Right ventricle myocardium inferior (tissue), 1 donor: Measurements from ENCODE around the gene LSM6. TPM values are rescaled to one million over a fixed set of nuclear protein-coding genes. Genes with fewer than 3 reads are reported as not detected.

ENCODE experiments used
- ATAC-seq: fragments of 200-7000 bp; cut with Tn5 transposase; one replicate; pipeline ENCODE4 v1.9.1; 2020; ENCODE audit warnings: mild to moderate bottlenecking, moderate library complexity
- DNase-seq: peaks from one replicate; pipeline ENCODE4 v3.0.0; 2021; ENCODE audit errors: missing footprints
- intact Hi-C: fragments of 100-400 bp; cut with DNase I; formaldehyde crosslinking; loops from one replicate; pipeline ENCODE4 v1.11.0; 2022
- total RNA-seq: library from RNA; stranded (reverse); fragmentation: NEBNext Ultra II Directional; extraction: Animal tissue kit (Norgen Biotek cat#: 25700); gene quantifications from one replicate; pipeline ENCODE4 v1.2.1, GENCODE V29; 2021
- donor health status: DM: no; HTN: yes; CAD: no; lungs with severe emphysema.

Gene LSM6
- total RNA-seq, 1 donor from 2014 or later, result 14.8 TPM

GRCh38 chr4:146179784-146180370, 4.4 kb downstream of the LSM6 start:
- DNase-seq, result no peak
- intact Hi-C loops, result loop anchor here (10.0 kb wide), 1 partner anchor 245 kb away; the partner anchor contains the start of gene ZNF827

GRCh38 chr4:146182443-146182842, 6.9 kb downstream of the LSM6 start:
- intact Hi-C loops, result no loop called here
- no peak for ATAC-seq

More at GRCh38 chr4:146179784-146180370, 4.4 kb downstream of the LSM6 start:
- no peak for ATAC-seq

DNA sequence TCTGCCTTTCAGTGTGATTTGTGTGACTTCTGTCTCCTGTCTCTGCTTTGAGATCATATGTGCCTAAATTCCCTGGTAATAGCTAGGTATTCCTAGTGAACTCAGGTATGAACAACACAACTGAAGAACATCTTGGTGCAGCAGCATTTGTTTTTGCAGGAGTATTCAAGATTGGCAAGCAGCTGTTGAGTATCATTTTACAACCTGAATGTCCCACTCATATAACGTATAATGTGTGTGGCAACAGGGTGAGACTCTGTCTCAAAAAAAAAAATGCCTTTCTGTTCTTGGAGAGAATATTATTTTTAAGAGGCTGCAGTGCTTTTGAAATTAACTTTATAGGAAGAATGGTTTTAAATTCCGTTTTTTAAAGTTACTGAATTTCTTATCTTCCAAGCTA, 7.7 kb downstream of the LSM6 start:
- intact Hi-C loops, result no loop called here
- ATAC-seq (no peak), DNase-seq (no peak)

More at GRCh38 chr4:146182443-146182842, 6.9 kb downstream of the LSM6 start:
- no peak for DNase-seq

DNA sequence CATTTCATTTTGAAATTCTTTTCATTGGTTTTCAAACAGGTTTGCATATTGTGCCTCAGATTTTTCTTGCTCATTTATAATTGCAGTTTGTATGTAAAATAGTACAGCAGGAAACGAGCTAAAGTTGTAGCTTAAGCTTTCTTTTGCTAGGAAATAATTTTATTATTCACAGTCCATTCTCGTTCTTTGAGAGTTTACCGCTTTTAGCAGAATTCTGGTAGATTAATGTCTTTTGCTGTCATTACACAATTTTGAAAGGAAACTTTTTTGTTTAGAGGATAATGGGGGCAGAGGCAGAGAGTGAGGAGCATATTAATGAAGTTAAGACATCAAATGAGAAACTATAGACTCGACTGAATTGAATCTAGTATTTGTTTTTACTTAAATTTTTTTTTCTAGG, 10.5 kb downstream of the LSM6 start:
- intact Hi-C loops, result no loop called here
- no peak for DNase-seq
- no peak for ATAC-seq

DNA sequence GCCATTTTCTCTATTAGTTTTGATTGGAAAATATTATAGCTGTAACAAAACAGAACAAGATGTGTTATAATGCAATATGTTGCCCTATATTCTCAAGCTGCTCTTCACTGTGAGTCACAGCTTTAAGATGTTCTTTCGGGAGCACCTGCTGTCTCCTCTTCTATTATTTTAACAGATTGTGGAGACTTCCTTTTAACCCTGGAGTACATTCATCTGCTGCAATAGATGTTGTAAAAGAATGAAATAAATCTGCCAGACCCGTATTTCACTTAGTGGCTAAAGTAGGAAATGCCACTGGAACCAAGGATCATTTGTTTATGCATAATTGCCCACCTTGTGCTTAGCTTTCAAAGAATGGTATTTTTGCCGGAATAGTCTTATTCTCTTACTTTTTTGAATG, 11.1 kb downstream of the LSM6 start:
- intact Hi-C loops, result no loop called here
- ATAC-seq (no peak), DNase-seq (no peak)

- DNase-seq (no peak), ATAC-seq (no peak)
- intact Hi-C loops, result no loop called here
Observed at GRCh38 chr4:146190456-146190855, 14.9 kb downstream of the LSM6 start.

DNA sequence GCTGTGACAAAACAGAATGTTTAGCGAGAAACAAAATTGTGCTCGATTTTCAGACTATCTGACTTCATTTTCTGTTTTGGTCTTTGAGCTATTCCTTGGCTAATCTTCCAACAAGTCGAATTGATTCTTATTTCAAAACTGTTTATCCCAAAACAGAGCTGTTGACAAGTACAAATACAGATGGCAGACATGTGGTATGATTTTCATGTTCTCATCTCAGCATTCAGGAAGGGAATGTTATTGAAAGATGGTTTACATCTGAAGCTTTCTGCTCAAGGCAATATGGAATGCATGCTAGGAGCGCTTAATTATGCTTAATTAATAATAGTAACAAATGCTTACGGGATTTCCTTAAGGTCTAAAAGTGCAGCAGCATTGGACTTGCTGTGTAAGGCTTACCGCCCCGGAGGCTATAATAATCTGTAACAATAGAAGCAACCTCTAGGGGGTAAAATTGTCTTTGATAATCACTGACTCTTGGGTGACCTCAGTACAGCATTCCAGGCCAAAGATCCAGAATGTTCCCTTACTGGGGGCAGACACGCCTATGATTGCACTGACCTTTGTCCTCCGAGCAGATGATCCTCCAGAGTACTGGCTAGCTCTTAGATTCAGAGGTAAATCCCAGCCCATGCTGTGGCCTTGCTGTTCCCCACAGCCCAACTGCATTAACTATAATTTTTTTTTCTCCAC, 16.4 kb downstream of the LSM6 start:
- intact Hi-C loops, result no loop called here
- DNase-seq (no peak), ATAC-seq (peak; percentile 79)

DNA sequence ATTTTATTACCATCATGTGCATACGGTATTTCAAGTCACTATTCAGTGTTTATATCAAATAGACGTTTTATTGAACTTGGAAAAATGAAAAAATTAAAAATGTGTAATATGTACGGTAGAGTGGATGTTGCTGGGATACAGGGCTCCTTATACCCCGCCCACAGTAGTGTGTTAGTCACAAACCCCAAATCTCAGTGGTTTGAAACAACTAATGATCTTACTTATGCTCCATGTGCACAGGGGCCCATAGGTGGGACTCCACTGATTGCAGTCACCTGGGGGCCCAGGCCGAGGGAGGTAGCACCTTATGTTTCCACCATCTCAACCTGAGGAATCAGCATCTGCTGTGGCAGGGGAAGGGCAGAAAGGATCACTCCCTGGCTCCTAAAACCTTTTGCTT, 18.1 kb downstream of the LSM6 start:
- intact Hi-C loops, result no loop called here
- DNase-seq, result no peak
- no peak for ATAC-seq

- intact Hi-C loops, result no loop called here
- no peak for DNase-seq
- no peak for ATAC-seq
Observed at GRCh38 chr4:146194212-146194611, 18.7 kb downstream of the LSM6 start.

DNA sequence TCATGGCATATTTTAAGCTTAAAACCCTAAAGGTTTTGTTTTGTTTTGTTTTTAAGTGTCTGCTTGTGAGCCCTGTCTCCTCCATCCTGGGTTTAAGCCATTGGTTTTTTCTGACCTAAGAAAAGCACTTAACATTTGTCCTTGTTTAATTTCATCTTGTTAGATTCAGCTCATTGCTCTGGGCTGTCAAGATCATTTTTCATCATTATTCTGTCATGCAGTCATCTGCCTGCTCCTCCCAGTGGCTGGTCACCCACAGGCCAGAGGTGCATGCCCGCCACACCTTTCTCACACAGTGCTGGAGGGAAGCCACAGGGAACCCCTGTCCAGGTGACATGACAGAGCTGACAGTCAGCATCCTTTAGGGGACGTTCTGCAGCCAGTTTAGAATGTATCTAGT, 27.1 kb downstream of the LSM6 start:
- intact Hi-C loops, result no loop called here
- DNase-seq (no peak), ATAC-seq (no peak)

- DNase-seq (no peak), ATAC-seq (no peak)
- intact Hi-C loops, result no loop called here
Observed at GRCh38 chr4:146207410-146207809, 31.9 kb downstream of the LSM6 start.

GRCh38 chr4:146210890-146211289, 35.4 kb downstream of the LSM6 start:
- DNase-seq (no peak), ATAC-seq (no peak)
- intact Hi-C loops, result no loop called here

- intact Hi-C loops, result no loop called here
- DNase-seq (no peak), ATAC-seq (peak; percentile 52)
Observed at GRCh38 chr4:146211440-146211839, 35.9 kb downstream of the LSM6 start.

- no peak for ATAC-seq
- no peak for DNase-seq
- intact Hi-C loops, result no loop called here
Observed at GRCh38 chr4:146212781-146213180, 37.3 kb downstream of the LSM6 start.

- intact Hi-C loops, result no loop called here
- ATAC-seq, result no peak
- DNase-seq, result no peak
Observed at GRCh38 chr4:146214238-146214637, 38.7 kb downstream of the LSM6 start, which contains the start of gene REELD1. TSS of gene REELD1 (plus strand) at chr4:146214538. CDS start at chr4:146216953, 2,415 bp downstream.

DNA sequence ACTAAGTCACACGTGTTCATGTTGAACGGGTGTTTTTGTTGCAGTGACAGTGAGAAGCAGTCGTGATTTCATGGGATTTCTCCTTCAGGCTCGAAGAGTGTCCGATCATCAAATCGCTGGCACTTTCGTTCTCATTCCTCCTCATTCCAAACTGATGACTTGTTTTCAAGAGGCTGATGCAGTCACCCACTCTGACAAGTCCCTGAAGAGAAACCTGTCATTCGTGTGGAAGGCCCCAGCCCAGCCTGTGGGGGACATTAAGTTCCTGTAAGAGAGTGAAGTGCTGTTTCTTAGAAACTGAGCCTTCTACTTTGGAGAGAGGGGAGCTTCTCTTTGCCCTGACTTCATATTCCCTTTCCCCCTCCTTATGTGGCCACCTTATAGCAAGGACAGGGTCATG, 46.8 kb downstream of the LSM6 start:
- ATAC-seq (peak; percentile 37), DNase-seq (no peak)
- intact Hi-C loops, result no loop called here

- intact Hi-C loops, result no loop called here
- DNase-seq (no peak), ATAC-seq (peak; percentile 84)
Observed at GRCh38 chr4:146224326-146224966, 48.9 kb downstream of the LSM6 start.

DNA sequence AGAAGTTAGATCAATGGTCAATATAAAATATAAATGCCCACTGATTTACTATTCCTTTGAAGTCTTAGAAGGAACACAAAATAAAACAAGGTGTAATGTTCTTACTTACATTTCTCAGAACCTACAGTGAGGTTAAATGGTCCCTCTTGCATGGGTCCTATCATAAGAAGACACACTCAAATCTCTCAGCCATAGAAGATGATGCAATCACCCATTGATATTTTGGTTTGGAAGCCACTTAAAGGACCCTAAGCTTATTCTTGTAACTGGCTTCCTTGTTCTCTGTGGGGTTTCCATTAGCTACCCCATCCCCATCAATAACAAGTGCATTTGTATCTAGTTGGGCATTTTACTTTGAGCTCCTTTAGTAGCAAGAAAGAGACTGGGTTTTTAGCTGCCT, 53.9 kb downstream of the LSM6 start:
- ATAC-seq, result no peak
- DNase-seq, result no peak
- intact Hi-C loops, result no loop called here

DNA sequence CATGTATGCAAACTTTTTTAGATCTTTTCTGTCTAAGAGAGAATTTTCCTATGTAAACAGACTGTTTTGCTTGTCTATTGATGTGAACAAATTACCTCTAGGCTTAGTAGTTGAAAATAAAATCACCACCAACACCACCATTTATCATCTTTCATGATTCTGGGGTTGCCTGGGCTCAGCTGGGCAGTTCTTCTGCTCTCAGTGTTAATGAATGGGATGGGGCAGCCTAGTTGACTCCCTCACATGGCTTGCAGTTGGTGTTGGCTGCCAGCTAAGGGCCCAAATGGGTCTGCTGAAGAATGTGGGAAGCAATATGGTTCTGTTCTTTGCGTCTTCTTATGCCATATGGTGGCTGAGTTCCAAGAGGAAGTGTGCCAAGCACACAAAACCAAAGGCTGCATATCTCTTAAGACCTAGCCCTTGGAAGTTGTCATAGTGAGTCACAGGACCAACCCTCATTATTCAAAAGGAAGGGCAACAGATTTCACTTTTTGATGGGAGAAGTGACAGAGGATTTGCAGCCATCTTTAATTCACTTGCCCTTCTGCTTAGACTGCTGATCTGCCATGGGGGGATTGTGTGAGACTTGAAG, 56.7 kb downstream of the LSM6 start:
- ATAC-seq (no peak), DNase-seq (no peak)
- intact Hi-C loops, result no loop called here

DNA sequence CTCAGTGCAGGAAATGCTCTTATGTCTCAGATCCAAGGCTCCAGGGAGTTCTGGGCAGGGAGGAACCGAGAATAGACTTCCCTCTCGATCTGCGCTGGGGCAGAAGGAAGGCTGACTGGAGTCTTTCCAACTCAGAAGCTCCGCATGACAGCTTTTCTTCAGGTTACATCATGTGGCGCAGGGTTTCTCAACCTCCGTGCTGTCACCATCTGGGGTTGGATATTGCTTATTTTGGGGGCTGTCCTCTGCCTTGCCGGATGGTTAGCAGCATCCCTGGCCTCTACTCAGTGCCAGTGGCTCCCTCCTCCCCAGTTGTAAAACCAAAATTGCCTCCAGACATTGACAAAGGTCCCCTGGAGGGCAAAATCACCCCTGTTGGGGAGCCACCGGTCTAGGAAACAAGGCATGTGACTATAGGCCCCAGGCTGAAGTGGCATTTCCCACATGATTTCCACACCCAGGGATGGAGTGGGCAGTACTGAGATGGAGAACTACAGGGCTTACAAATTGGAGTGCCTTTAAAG, 60.2 kb downstream of the LSM6 start:
- DNase-seq, result no peak
- peak; percentile 68 for ATAC-seq
- intact Hi-C loops, result no loop called here
